DOHH2 (cell line): ENCODE measurements around the gene DCAF5.

Experiments used
- CTCF ChIP-seq: fragments of 200-600 bp; sonication (generic); IDR thresholded peaks from one replicate; pipeline ENCODE4 v1.5.1; 2014; ENCODE audit warnings: antibody characterized with exemption, mild to moderate bottlenecking, low read depth, low read length; ENCODE audit not compliant: poor library complexity, severe bottlenecking
- EZH2phosphoT487 ChIP-seq: fragments of 200-600 bp; sonication (generic); IDR thresholded peaks from 2 replicates; pipeline ENCODE4 v1.6.1; 2017; ENCODE audit warnings: borderline replicate concordance, mild to moderate bottlenecking, antibody characterized with exemption, low read length, moderate library complexity, mixed read lengths

DNA sequence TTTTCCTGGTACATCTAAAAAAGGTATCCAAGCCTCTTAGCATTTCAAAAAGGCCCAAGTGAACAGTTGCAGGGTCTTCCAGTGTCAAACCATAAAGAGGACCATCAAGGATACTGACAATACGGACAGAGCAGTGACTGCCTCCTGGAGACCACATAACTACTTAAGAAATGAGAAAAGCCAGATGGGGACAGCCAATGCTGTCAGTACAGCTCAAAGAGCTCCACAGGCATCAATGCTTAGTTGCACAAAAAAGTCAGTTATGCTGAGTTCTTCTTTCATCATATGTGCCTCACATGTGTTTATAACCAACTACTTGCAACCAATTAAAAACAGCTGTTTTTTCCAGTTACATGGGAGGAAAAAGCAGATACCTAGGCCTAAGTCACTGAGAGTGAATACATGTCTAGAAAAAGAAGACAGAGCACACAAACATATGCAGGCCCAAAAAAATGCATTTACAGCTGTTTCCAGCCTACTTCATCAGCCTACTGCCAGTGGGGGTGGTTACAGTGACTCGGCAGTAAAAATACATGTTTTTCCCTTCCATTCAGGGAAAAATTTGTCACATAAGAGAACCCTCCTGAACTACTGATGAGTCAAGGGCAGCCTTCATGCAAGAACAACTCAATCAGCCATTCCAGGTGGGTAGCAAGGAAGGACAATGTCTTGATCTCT, 84.0 kb downstream of the DCAF5 start:
- TF ChIP-seq CTCF (no peak), EZH2phosphoT487 (no peak)
